ENCODE measurements around the gene DDC.
A peak's percentile ranks its signal among the peaks of the same experiment; 100 is the strongest.

DDC gene

DNA sequence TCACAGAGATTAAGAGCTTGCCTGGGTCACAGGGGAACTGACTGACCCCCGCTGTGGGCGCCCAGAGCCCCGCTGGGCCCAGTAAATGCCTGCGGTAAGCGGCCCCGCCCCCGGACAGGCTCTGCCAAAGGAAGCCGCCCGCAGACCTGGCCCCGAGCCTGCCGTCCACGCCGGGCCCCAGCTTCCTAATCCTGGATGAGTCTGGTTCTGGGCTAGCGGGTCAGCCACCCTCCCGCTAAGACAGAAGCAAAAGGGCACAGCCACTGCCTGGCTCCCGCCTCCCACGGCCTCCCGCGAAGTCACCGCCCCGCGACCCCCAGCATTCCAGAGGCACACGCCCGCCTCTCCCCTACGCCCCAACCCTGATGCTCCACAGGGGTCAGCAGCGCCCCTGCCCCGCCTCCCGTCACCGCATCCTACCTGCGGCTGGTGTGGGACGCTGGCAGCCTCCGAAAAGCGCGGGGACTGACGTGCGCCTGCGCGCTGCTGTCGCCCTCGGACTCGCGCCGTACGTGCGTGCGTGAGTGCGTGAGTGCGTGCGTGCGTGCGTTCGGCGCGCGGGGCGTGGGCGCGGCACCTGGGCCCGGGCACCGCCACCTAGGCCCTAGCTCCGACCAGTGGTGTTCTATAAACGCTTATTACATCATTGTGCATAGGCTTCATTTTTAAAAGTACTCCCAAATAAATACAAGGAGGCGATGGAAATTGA lies 115.2 kb downstream of the DDC start, which contains the start of gene FIGNL1:
Gene FIGNL1 (minus strand): TSS at position 470 of the 709 bp plus-strand sequence. CDS start 3,063 bp downstream, outside the sequence.
- in situ Hi-C loops (cut with HindIII; ENCODE audit: low pct_ligation_motif_present, low pct_unique_long_range_greater_than_20kb, low sequenced_read_pairs), result no loop called here
- DNase-seq, result peak; percentile 87

DNA sequence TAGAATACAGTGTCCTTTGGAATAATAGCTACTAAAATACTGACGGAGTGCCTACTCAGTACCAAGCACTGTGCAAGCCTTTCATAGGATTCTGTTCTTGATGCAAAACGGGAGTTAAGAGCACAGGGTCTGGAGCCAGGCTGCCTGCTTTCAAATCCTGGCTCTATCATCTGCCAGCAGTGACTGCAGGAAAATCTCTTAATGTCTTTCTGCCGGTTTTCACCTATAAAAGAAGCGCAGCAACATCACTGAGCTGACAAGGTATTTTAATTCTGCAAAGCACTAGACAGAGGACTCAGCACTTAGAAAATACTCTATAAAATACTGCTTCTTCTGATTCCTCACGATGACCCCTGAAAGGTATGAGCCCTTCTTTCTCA lies 115.7 kb downstream of the DDC start:
- in situ Hi-C loops (cut with HindIII; ENCODE audit: low pct_ligation_motif_present, low pct_unique_long_range_greater_than_20kb, low sequenced_read_pairs), result no loop called here
- no peak for DNase-seq

- in situ Hi-C loops (cut with HindIII; ENCODE audit: low pct_ligation_motif_present, low pct_unique_long_range_greater_than_20kb, low sequenced_read_pairs), result no loop called here
- no peak for DNase-seq
Observed at GRCh38 chr7:50448823-50449222, 116.4 kb downstream of the DDC start.

DNA sequence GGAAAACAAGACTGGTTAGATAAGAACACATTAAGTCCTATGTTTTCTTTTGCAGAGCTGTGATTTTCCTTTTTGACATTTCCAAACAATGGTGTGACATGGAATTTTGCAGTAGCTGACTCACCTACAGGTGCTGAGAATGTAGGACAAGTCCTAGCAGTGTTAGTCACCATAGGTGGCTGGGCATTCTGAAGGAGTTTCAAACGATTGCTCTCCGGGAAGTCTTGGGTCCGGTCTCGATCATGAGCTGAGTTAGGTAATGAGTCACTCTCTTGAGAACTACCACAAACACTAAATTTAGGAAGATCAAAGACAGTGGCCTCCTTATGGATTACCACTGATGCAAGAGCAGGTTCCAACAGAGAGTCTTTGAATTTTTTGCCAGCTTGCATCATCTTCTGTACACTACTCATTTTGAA lies 118.7 kb downstream of the DDC start:
- peak; percentile 94 for DNase-seq
- in situ Hi-C loops (cut with HindIII; ENCODE audit: low pct_ligation_motif_present, low pct_unique_long_range_greater_than_20kb, low sequenced_read_pairs), result no loop called here

GRCh38 chr7:50436133-50436806 lies 128.9 kb downstream of the DDC start:
- peak; percentile 82 for DNase-seq
- in situ Hi-C loops (cut with HindIII; ENCODE audit: low pct_ligation_motif_present, low pct_unique_long_range_greater_than_20kb, low sequenced_read_pairs), result no loop called here

DNA sequence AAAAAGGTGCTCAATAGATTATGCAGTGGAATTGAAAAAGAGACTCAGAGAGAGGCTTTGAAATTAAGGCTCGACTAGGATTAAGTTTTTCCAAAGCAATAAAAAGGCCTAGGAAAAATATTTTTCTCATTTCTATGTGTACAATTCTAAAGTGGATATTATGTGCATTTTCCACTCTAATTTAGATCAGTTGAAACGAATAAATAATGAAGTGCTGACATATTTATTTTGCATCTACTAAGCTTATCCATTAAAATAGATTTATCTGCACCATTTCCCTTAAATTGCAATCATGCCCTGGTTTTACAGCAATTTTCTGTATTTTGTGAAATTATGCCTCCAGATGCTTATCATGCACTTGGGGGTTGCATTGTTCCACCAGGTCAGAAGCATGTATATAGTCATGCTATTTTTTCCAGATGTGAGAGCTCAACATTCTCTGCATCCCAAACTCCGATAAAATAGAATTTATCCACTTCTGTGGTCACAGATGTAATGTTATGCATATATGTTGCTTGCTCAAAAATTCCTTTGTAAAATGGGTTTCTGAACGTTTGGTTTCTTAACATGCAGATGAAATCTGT lies 133.4 kb downstream of the DDC start:
- in situ Hi-C loops (cut with HindIII; ENCODE audit: low pct_ligation_motif_present, low pct_unique_long_range_greater_than_20kb, low sequenced_read_pairs), result no loop called here
- no peak for DNase-seq

GRCh38 chr7:50431316-50431715 lies 133.9 kb downstream of the DDC start:
- DNase-seq, result no peak
- in situ Hi-C loops (cut with HindIII; ENCODE audit: low pct_ligation_motif_present, low pct_unique_long_range_greater_than_20kb, low sequenced_read_pairs), result no loop called here

- in situ Hi-C loops (cut with HindIII; ENCODE audit: low pct_ligation_motif_present, low pct_unique_long_range_greater_than_20kb, low sequenced_read_pairs), result no loop called here
- no peak for DNase-seq
Observed at GRCh38 chr7:50428911-50429310, 136.3 kb downstream of the DDC start.

- no peak for DNase-seq
- in situ Hi-C loops (cut with HindIII; ENCODE audit: low pct_ligation_motif_present, low pct_unique_long_range_greater_than_20kb, low sequenced_read_pairs), result no loop called here
Observed at GRCh38 chr7:50427518-50427917, 137.7 kb downstream of the DDC start.

GRCh38 chr7:50426280-50427045 lies 138.7 kb downstream of the DDC start:
- no peak for DNase-seq
- in situ Hi-C loops (cut with HindIII; ENCODE audit: low pct_ligation_motif_present, low pct_unique_long_range_greater_than_20kb, low sequenced_read_pairs), result no loop called here

GRCh38 chr7:50425318-50425717 lies 139.9 kb downstream of the DDC start:
- in situ Hi-C loops (cut with HindIII; ENCODE audit: low pct_ligation_motif_present, low pct_unique_long_range_greater_than_20kb, low sequenced_read_pairs), result no loop called here
- DNase-seq, result no peak

- DNase-seq, result no peak
- in situ Hi-C loops (cut with HindIII; ENCODE audit: low pct_ligation_motif_present, low pct_unique_long_range_greater_than_20kb, low sequenced_read_pairs), result no loop called here
Observed at GRCh38 chr7:50423860-50424259, 141.3 kb downstream of the DDC start.

DNA sequence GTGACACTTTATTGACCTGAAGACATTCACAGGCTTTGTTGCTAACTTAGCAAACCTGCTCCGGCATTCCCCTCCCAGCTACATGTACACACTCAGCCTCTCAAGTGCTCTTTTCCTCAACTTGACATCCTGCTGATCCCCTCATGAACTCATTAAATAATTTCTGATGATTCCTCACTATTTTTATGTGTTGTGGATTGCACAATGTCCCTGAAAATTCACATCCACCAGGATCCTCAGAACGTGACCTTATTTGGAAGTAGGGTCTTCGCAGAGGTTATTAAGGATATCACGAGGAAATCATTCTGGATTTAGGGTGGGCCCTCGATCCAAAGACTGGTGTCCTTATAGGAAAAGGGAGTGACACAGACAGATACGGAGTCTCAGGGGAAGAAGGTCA lies 142.3 kb downstream of the DDC start:
- no peak for DNase-seq
- in situ Hi-C loops (cut with HindIII; ENCODE audit: low pct_ligation_motif_present, low pct_unique_long_range_greater_than_20kb, low sequenced_read_pairs), result no loop called here

DNA sequence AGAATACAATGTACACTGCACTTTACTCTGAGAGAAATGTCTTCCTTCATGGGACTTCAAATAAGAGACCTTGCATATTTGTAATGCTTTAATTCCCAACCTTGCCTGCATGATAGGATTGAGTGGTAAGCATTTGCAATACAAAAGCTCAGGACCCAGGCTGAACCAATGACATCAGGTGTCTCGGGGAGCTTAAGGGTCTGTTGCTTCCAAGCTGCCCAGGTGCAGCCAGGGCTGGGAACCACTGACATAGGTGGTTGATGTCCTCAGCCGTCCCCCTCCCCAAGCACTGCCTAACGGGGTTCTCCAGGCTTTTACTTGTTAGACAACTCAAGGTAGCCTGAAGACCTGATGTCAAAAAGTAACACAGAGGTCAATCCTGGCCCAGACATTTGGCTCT lies 144.2 kb downstream of the DDC start:
- DNase-seq, result no peak
- in situ Hi-C loops (cut with HindIII; ENCODE audit: low pct_ligation_motif_present, low pct_unique_long_range_greater_than_20kb, low sequenced_read_pairs), result no loop called here

GRCh38 chr7:50418526-50419290 lies 146.5 kb downstream of the DDC start:
- in situ Hi-C loops (cut with HindIII; ENCODE audit: low pct_ligation_motif_present, low pct_unique_long_range_greater_than_20kb, low sequenced_read_pairs), result no loop called here
- no peak for DNase-seq

- in situ Hi-C loops (cut with HindIII; ENCODE audit: low pct_ligation_motif_present, low pct_unique_long_range_greater_than_20kb, low sequenced_read_pairs), result no loop called here
- DNase-seq, result peak; percentile 91
Observed at GRCh38 chr7:50418086-50418515, 147.1 kb downstream of the DDC start.

- DNase-seq, result no peak
- in situ Hi-C loops (cut with HindIII; ENCODE audit: low pct_ligation_motif_present, low pct_unique_long_range_greater_than_20kb, low sequenced_read_pairs), result no loop called here
Observed at GRCh38 chr7:50416527-50417182, 148.6 kb downstream of the DDC start.

DNA sequence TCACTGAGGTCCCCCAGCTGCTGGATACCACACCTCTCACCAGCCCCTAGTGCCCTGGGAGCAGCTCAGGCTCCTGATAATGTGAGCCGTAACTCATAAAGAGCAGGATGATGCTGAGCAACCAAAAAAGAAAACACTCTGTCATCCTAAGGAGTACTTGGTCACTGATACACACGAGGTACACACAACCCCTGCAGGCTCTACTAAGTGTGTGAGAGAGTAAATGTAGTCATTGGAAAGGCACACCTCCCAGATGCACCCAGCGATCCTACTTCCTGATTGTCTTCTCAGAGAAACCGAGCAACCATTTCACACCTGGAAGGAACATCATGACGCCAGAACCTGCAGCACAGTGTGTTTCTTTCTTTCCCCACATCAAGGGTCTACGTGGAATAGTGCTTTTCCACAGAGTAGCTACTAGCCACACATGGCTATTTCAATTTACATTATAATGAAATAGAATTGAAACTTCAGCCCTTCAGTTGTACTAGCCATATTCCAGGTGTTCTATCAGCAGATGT lies 149.3 kb downstream of the DDC start:
- DNase-seq, result no peak
- in situ Hi-C loops (cut with HindIII; ENCODE audit: low pct_ligation_motif_present, low pct_unique_long_range_greater_than_20kb, low sequenced_read_pairs), result no loop called here
